Heart left ventricle (tissue), 13 donors: ENCODE measurements around the gene PTPRN2.

Experiments
- CTCF ChIP-seq, 12 donors: fragments of 200-600 bp; sonication (generic) in 4 of 12; IDR thresholded peaks; one replicate each; pipeline versions ENCODE4 v1.5.0 to v1.8.0; 2018 to 2022; ENCODE audit warnings: antibody characterized with exemption in 12 of 12, mild to moderate bottlenecking in 5 of 12
- POLR2A ChIP-seq, 2 donors: fragments of 450-650 bp; IDR thresholded peaks; one replicate each; pipeline ENCODE4 v1.6.1; 2017; ENCODE audit warnings: antibody characterized with exemption in 2 of 2, mild to moderate bottlenecking in 2 of 2, moderate library complexity in 2 of 2
- donor health status: ischemic (EF 13 %, LVEDD 7.1; RV severe dilation, severe dysfunction).
- donor health status: DM: no; HTN: yes; CAD: no.
- donor health status: DM: no; HTN: no; CAD: no.
- donor health status: ischemic (EF 25% LVEDD 6.9; RV normal size, moderate dysfunction).
- donor health status: ischemic (EF 25% LVEDD 5.7; RV mildly dilated, moderate dysfunction).
- donor health status: ischemic (EF 35%, LVEDD 5.7; RV mildly dilated, moderate dysfunction).
- donor health status: nonischemic (EF 11% LVEDD 7.7; RV severe dilation, severe dysfunction).
- donor health status: DM: yes; HTN: yes; CAD: no.
- donor health status: PGD.
- donor health status: ischemic (EF 29% LVEDD 5.4; RV normal size, mild dysfunction).
- donor health status: nonischemic (EF 23%, LVEDD 6.1; RV moderate dilation, normal function).

GRCh38 chr7:158537516-158537882 is 50.1 kb downstream of the PTPRN2 start:
- TF ChIP-seq CTCF (IDR thresholded peaks at IDR 0.05) (no peak), POLR2A (IDR thresholded peaks at IDR 0.05) (no peak)
